ENCODE results near the gene ADAMTSL2. TPM values are rescaled to one million over a fixed set of nuclear protein-coding genes. Genes with fewer than 3 reads are reported as not detected.

The ADAMTSL2 gene
- total and polyA plus RNA-seq, 3 experiments from 2014 or later = not detected

- Mint-ChIP-seq H3K27me3 (peaks cover 6 to 17% of the 10 kb centered on the region in 2 donors), H3K4me3 (no peak overlapping the region)
Measured at GRCh38 chr9:133490865-133491655, 43.4 kb upstream of the ADAMTSL2 start.

GRCh38 chr9:133491656-133491925, 42.9 kb upstream of the ADAMTSL2 start:
- H3K36me3 ChIP-seq (ENCODE audit: insufficient read depth, low read length) = no peaks in the 10 kb centered on the region
- no peak overlapping the region for H3K4me3 ChIP-seq (ENCODE audit: low read length)
- peaks cover 4% of the 10 kb centered on the region for H3K27me3 ChIP-seq (ENCODE audit: insufficient read depth, low read length, poor library complexity, severe bottlenecking)
- H3K4me1 ChIP-seq (ENCODE audit: insufficient read depth, low read length) = no peaks in the 10 kb centered on the region
- DNase-seq = no peak
- Mint-ChIP-seq H3K27ac (peak overlapping the region in 1 of 8 donors; percentile 83), H3K36me3 (no peaks in the 10 kb centered on the region), H3K4me3 (no peak overlapping the region), H3K4me1 (no peaks in the 10 kb centered on the region), H3K27me3 (peaks cover 6 to 13% of the 10 kb centered on the region in 2 donors), H3K9me3 (no peaks in the 10 kb centered on the region)
- H3K27ac ChIP-seq (ENCODE audit: low read depth, low read length) = no peak overlapping the region
- ChIA-PET CTCF (no interaction called here), POLR2A (no interaction called here)
- no peaks in the 10 kb centered on the region for H3K9me3 ChIP-seq (ENCODE audit: low read length)

More at GRCh38 chr9:133490865-133491655, 43.4 kb upstream of the ADAMTSL2 start:
- peaks cover 3% of the 10 kb centered on the region for H3K4me1 ChIP-seq (ENCODE audit: insufficient read depth, low read length)
- H3K27me3 ChIP-seq (ENCODE audit: insufficient read depth, low read length, poor library complexity, severe bottlenecking) = peaks cover 4% of the 10 kb centered on the region
- Mint-ChIP-seq H3K36me3 (no peaks in the 10 kb centered on the region), H3K9me3 (no peaks in the 10 kb centered on the region), H3K4me1 (peaks cover 0 to 4% (median 3%) of the 10 kb centered on the region in 3 donors), H3K27ac (peak overlapping the region in 1 of 8 donors; percentile 83)
- no peak overlapping the region for H3K27ac ChIP-seq (ENCODE audit: low read depth, low read length)
- no peaks in the 10 kb centered on the region for H3K36me3 ChIP-seq (ENCODE audit: insufficient read depth, low read length)
- POLR2A ChIA-PET = no interaction called here
- no peak overlapping the region for H3K4me3 ChIP-seq (ENCODE audit: low read length)
- no peak for DNase-seq
- CTCF ChIA-PET = interaction anchor here (1.2 kb wide), 1 partner anchor 252 kb away, joined by 3 read pairs; no protein-coding TSS in a partner anchor
- no peaks in the 10 kb centered on the region for H3K9me3 ChIP-seq (ENCODE audit: low read length)

GRCh38 chr9:133492061-133493021, 42.2 kb upstream of the ADAMTSL2 start:
- H3K4me3 Mint-ChIP-seq = no peak overlapping the region
- no peaks in the 10 kb centered on the region for H3K9me3 ChIP-seq (ENCODE audit: low read length)
- no peaks in the 10 kb centered on the region for H3K36me3 Mint-ChIP-seq
- no peak overlapping the region for H3K27ac Mint-ChIP-seq
- ChIA-PET CTCF (no interaction called here), POLR2A (no interaction called here)
- no peaks in the 10 kb centered on the region for H3K9me3 Mint-ChIP-seq
- no peaks in the 10 kb centered on the region for H3K4me1 Mint-ChIP-seq
- H3K4me3 ChIP-seq (ENCODE audit: low read length) = no peak overlapping the region
- DNase-seq = no peak
- no peaks in the 10 kb centered on the region for H3K36me3 ChIP-seq (ENCODE audit: insufficient read depth, low read length)
- no peaks in the 10 kb centered on the region for H3K4me1 ChIP-seq (ENCODE audit: insufficient read depth, low read length)
- peaks cover 4% of the 10 kb centered on the region for H3K27me3 ChIP-seq (ENCODE audit: insufficient read depth, low read length, poor library complexity, severe bottlenecking)
- peaks cover 6 to 13% of the 10 kb centered on the region in 2 donors for H3K27me3 Mint-ChIP-seq
- no peak overlapping the region for H3K27ac ChIP-seq (ENCODE audit: low read depth, low read length)

DNA sequence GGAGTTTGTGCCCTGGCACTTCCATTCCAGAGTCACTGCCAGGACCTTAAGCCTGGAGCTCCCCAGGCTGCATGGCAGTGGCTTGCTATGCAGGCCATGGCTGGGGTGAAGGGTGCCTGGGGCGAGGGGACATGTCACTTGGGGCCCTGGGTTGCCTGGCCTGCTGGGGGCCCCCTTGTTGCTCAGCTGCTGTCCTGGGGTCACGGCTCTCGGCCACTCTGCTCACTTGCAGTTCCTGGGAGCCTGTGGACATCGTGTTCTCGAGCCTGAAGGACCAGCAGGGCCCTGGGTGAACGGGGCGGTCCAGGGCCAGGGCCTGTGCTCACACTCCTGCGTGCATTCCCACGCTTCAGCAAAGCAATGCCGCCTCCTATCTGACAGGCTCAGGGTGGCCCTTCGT, 41.1 kb upstream of the ADAMTSL2 start:
- Histone ChIP-seq H3K27me3 (ENCODE audit: insufficient read depth, low read length, poor library complexity, severe bottlenecking) (peaks cover 4% of the 10 kb centered on the region), H3K4me3 (ENCODE audit: low read length) (no peak overlapping the region), H3K4me1 (ENCODE audit: insufficient read depth, low read length) (no peaks in the 10 kb centered on the region), H3K36me3 (ENCODE audit: insufficient read depth, low read length) (no peaks in the 10 kb centered on the region), H3K9me3 (ENCODE audit: low read length) (no peaks in the 10 kb centered on the region), H3K27ac (ENCODE audit: low read depth, low read length) (no peak overlapping the region)
- H3K4me3 Mint-ChIP-seq = no peak overlapping the region
- no peaks in the 10 kb centered on the region for H3K36me3 Mint-ChIP-seq
- H3K4me1 Mint-ChIP-seq = no peaks in the 10 kb centered on the region
- POLR2A ChIA-PET = no interaction called here
- no peak for DNase-seq
- peaks cover 7 to 23% of the 10 kb centered on the region in 2 donors for H3K27me3 Mint-ChIP-seq
- H3K9me3 Mint-ChIP-seq = no peaks in the 10 kb centered on the region
- no peak overlapping the region for H3K27ac Mint-ChIP-seq
- CTCF ChIA-PET = interaction anchor here (1.0 kb wide), 1 partner anchor 15 kb away, joined by 3 read pairs; the partner anchor contains the start of gene SLC2A6

DNA sequence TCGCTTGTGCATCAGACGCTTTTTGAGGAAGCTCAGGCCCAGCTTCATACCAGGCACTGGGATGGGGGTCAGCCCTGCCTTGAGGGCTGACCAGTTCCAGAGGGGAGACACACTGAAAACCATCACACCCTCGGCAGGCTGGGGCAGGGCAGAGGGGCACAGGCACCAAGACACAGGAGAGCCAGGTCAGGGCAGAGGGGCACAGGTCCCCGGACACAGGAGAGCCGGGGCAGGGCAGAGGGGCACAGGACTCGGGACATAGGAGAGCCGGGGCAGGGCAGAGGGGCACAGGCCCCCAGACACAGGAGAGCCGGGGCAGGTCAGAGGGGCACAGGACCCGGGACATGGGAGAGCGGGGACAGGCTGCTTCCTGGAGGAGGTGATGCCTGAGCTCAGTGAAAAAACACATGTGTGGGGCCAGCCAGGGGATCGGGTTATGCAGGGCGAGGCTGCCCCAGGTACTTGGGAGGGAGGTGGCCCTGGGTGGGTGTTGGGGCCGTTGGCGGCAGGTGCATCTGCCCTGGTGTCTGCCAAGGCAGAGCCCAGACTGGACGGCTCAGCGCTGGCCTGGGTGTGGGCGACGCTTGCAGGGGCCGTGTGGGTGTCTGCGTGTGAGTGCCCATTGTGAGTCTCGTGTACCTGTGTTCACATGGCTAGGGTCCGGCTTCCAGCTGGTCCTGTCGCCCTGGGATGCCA, 40.5 kb upstream of the ADAMTSL2 start:
- Mint-ChIP-seq H3K4me3 (no peak overlapping the region), H3K9me3 (no peaks in the 10 kb centered on the region), H3K27ac (no peak overlapping the region), H3K4me1 (no peaks in the 10 kb centered on the region), H3K36me3 (peaks cover 0 to 2% (median 0%) of the 10 kb centered on the region in 3 donors), H3K27me3 (peaks cover 7 to 25% of the 10 kb centered on the region in 2 donors)
- no peak overlapping the region for H3K27ac ChIP-seq (ENCODE audit: low read depth, low read length)
- CTCF ChIA-PET = interaction anchor here (1.0 to 2.6 kb wide), 2 partner anchors 16 to 308 kb away, joined by 3 to 8 read pairs; partner anchors contain the start of gene SLC2A6
- peaks cover 4% of the 10 kb centered on the region for H3K27me3 ChIP-seq (ENCODE audit: insufficient read depth, low read length, poor library complexity, severe bottlenecking)
- H3K36me3 ChIP-seq (ENCODE audit: insufficient read depth, low read length) = no peaks in the 10 kb centered on the region
- DNase-seq = no peak
- no peaks in the 10 kb centered on the region for H3K9me3 ChIP-seq (ENCODE audit: low read length)
- POLR2A ChIA-PET = no interaction called here
- no peaks in the 10 kb centered on the region for H3K4me1 ChIP-seq (ENCODE audit: insufficient read depth, low read length)
- no peak overlapping the region for H3K4me3 ChIP-seq (ENCODE audit: low read length)

DNA sequence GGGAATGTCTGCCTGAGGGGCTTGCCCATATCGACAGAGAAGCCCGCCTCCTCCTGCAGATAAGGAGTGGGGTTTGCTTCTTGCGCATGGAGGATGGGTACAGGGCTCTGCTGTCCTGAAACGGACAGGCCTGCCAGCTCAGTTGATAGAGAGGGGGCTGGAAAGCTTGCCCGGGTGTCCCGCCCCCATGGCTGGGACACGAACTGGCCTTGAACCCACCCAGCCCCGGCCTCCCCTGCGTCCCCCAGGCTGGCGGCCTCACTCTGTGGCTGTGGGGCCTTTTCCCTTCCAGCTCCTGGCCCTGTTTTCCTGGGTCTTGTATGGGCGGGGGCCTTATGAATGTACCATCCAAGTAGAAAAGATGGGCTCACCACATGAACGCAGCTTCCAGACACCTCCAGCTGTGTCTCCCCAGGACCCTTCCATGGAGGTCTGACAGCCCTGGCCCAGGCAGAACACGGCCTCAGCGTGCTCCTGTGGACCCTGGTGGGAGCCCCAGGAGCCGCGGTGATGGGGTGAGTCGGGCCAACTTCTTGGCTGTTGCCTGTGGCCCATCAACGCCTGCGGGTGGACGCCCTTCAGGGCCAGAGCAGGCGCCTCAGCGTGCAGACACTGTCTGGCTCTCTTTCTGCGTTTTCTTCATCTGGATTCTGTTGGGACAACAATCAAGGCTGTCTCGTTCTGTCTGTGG, 39.7 kb upstream of the ADAMTSL2 start:
- ChIA-PET CTCF (interaction anchor here (1.0 to 2.6 kb wide), 3 partner anchors 8 to 309 kb away, joined by 3 to 8 read pairs (median 6); partner anchors contain the start of gene SLC2A6), POLR2A (no interaction called here)
- Mint-ChIP-seq H3K4me3 (no peak overlapping the region), H3K9me3 (no peaks in the 10 kb centered on the region), H3K4me1 (no peaks in the 10 kb centered on the region), H3K27me3 (peaks cover 5 to 18% of the 10 kb centered on the region in 2 donors), H3K36me3 (peaks cover 0 to 2% (median 0%) of the 10 kb centered on the region in 3 donors), H3K27ac (no peak overlapping the region)
- H3K36me3 ChIP-seq (ENCODE audit: insufficient read depth, low read length) = no peaks in the 10 kb centered on the region
- H3K4me1 ChIP-seq (ENCODE audit: insufficient read depth, low read length) = no peaks in the 10 kb centered on the region
- no peak for DNase-seq
- H3K27me3 ChIP-seq (ENCODE audit: insufficient read depth, low read length, poor library complexity, severe bottlenecking) = peaks cover 4% of the 10 kb centered on the region
- no peak overlapping the region for H3K27ac ChIP-seq (ENCODE audit: low read depth, low read length)
- no peaks in the 10 kb centered on the region for H3K9me3 ChIP-seq (ENCODE audit: low read length)
- H3K4me3 ChIP-seq (ENCODE audit: low read length) = no peak overlapping the region
